Measurements from ENCODE around the gene CLCNKA.

GRCh38 chr1:16007671-16008341, 14.0 kb upstream of the CLCNKA start:
- TF ChIP-seq, protein P1, sequence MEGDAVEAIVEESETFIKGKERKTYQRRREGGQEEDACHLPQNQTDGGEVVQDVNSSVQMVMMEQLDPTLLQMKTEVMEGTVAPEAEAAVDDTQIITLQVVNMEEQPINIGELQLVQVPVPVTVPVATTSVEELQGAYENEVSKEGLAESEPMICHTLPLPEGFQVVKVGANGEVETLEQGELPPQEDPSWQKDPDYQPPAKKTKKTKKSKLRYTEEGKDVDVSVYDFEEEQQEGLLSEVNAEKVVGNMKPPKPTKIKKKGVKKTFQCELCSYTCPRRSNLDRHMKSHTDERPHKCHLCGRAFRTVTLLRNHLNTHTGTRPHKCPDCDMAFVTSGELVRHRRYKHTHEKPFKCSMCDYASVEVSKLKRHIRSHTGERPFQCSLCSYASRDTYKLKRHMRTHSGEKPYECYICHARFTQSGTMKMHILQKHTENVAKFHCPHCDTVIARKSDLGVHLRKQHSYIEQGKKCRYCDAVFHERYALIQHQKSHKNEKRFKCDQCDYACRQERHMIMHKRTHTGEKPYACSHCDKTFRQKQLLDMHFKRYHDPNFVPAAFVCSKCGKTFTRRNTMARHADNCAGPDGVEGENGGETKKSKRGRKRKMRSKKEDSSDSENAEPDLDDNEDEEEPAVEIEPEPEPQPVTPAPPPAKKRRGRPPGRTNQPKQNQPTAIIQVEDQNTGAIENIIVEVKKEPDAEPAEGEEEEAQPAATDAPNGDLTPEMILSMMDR (IDR thresholded peaks at IDR 0.05) = no peak
- no peak for TF ChIP-seq POLR2A (IDR thresholded peaks at IDR 0.05)

All from testis (tissue), 2 donors.